ENCODE results near the gene AMER2. TPM values are rescaled to one million over a fixed set of nuclear protein-coding genes. Genes with fewer than 3 reads are reported as not detected.

The AMER2 gene
- polyA plus RNA-seq, 1 donor from 2014 or later = 33.2 TPM

- Histone ChIP-seq H3K27me3 (ENCODE audit: insufficient read depth, low read depth, low read length) (no peaks in the 10 kb centered on the region), H3K4me2 (ENCODE audit: low read length) (no peak overlapping the region), H3K9ac (ENCODE audit: low read length) (no peak overlapping the region), H3K36me3 (ENCODE audit: insufficient read depth, low read length) (no peaks in the 10 kb centered on the region), H4K20me1 (ENCODE audit: insufficient read depth) (no peaks in the 10 kb centered on the region), H3K9me2 (ENCODE audit: insufficient read depth, low read length) (no peaks in the 10 kb centered on the region), H3K9me3 (ENCODE audit: low read length) (peaks cover 4% of the 10 kb centered on the region), H3K79me2 (replicated peaks; ENCODE audit: insufficient read depth, low read length) (no peaks in the 10 kb centered on the region), H2AFZ (ENCODE audit: low read depth, low read length) (no peak overlapping the region), H3F3A (ENCODE audit: insufficient read depth, low read length, poor library complexity, severe bottlenecking) (no peaks in the 10 kb centered on the region), H3K4me3 (ENCODE audit: low read length) (no peak overlapping the region), H3K27ac (ENCODE audit: low read length) (no peak overlapping the region)
- TF ChIP-seq REST (IDR thresholded peaks at IDR 0.05; ENCODE audit: borderline replicate concordance) (peak; percentile 49), MXI1 (conservative IDR thresholded peaks at IDR 0.05; ENCODE audit: poor library complexity, severe bottlenecking) (no peak)
These were observed 26.6 kb upstream of the AMER2 start for GRCh38 chr13:25198647-25199046.

- Histone ChIP-seq H3K27ac (ENCODE audit: low read length) (no peak overlapping the region), H3K36me3 (ENCODE audit: insufficient read depth, low read length) (no peaks in the 10 kb centered on the region), H3K9me3 (ENCODE audit: low read length) (peaks cover 4% of the 10 kb centered on the region)
These were observed 24.9 kb upstream of the AMER2 start for GRCh38 chr13:25196971-25197370.

GRCh38 chr13:25192936-25193335 is 20.8 kb upstream of the AMER2 start:
- Histone ChIP-seq H3K9me2 (ENCODE audit: insufficient read depth, low read length) (no peaks in the 10 kb centered on the region), H3K4me2 (ENCODE audit: low read length) (no peak overlapping the region), H3K4me3 (ENCODE audit: low read length) (no peak overlapping the region), H2AFZ (ENCODE audit: low read depth, low read length) (no peak overlapping the region), H3K36me3 (ENCODE audit: insufficient read depth, low read length) (no peaks in the 10 kb centered on the region), H3K9ac (ENCODE audit: low read length) (no peak overlapping the region), H3K79me2 (replicated peaks; ENCODE audit: insufficient read depth, low read length) (no peaks in the 10 kb centered on the region), H3F3A (ENCODE audit: insufficient read depth, low read length, poor library complexity, severe bottlenecking) (no peaks in the 10 kb centered on the region), H3K9me3 (ENCODE audit: low read length) (peaks cover 4% of the 10 kb centered on the region), H3K27me3 (ENCODE audit: insufficient read depth, low read depth, low read length) (no peaks in the 10 kb centered on the region), H4K20me1 (ENCODE audit: insufficient read depth) (no peaks in the 10 kb centered on the region), H3K27ac (ENCODE audit: low read length) (no peak overlapping the region)
- TF ChIP-seq RAD21 (conservative IDR thresholded peaks at IDR 0.05) (no peak), TAF1 (IDR thresholded peaks at IDR 0.05; ENCODE audit: low read depth) (no peak), EP300 (conservative IDR thresholded peaks at IDR 0.05; ENCODE audit: poor library complexity, severe bottlenecking) (no peak), REST (IDR thresholded peaks at IDR 0.05; ENCODE audit: borderline replicate concordance) (no peak), POLR2AphosphoS5 (IDR thresholded peaks at IDR 0.05) (no peak), SMC3 (conservative IDR thresholded peaks at IDR 0.05; ENCODE audit: poor library complexity) (no peak), CTCF (IDR thresholded peaks at IDR 0.05; ENCODE audit: poor library complexity, severe bottlenecking) (no peak), MXI1 (conservative IDR thresholded peaks at IDR 0.05; ENCODE audit: poor library complexity, severe bottlenecking) (no peak), EZH2 (IDR thresholded peaks at IDR 0.05; ENCODE audit: borderline replicate concordance, insufficient read depth, low read length, poor library complexity, severe bottlenecking) (no peak)

More at GRCh38 chr13:25196971-25197370, 24.9 kb upstream of the AMER2 start:
- Histone ChIP-seq H2AFZ (ENCODE audit: low read depth, low read length) (no peak overlapping the region), H4K20me1 (ENCODE audit: insufficient read depth) (no peaks in the 10 kb centered on the region), H3K27me3 (ENCODE audit: insufficient read depth, low read depth, low read length) (no peaks in the 10 kb centered on the region), H3F3A (ENCODE audit: insufficient read depth, low read length, poor library complexity, severe bottlenecking) (no peaks in the 10 kb centered on the region), H3K79me2 (replicated peaks; ENCODE audit: insufficient read depth, low read length) (no peaks in the 10 kb centered on the region), H3K9ac (ENCODE audit: low read length) (no peak overlapping the region), H3K9me2 (ENCODE audit: insufficient read depth, low read length) (no peaks in the 10 kb centered on the region), H3K4me2 (ENCODE audit: low read length) (no peak overlapping the region), H3K4me3 (ENCODE audit: low read length) (no peak overlapping the region)
- TF ChIP-seq EZH2 (IDR thresholded peaks at IDR 0.05; ENCODE audit: borderline replicate concordance, insufficient read depth, low read length, poor library complexity, severe bottlenecking) = no peak

Measured in neural cell (in vitro differentiated cells).